HG02798 (cell line): ENCODE data around the gene FLNB.
"Not testable (repeated sequence)": the region's sequence is repeated elsewhere in the genome, so short reads cannot be mapped to it uniquely, and the experiment has no call there.

Experiments
- ATAC-seq: cut with Tn5 transposase; IDR thresholded peaks from one replicate; pipeline ENCODE4 v1.9.1; 2021; ENCODE audit warnings: mild to moderate bottlenecking; ENCODE audit not compliant: unreplicated experiment, poor library complexity

The FLNB gene

DNA sequence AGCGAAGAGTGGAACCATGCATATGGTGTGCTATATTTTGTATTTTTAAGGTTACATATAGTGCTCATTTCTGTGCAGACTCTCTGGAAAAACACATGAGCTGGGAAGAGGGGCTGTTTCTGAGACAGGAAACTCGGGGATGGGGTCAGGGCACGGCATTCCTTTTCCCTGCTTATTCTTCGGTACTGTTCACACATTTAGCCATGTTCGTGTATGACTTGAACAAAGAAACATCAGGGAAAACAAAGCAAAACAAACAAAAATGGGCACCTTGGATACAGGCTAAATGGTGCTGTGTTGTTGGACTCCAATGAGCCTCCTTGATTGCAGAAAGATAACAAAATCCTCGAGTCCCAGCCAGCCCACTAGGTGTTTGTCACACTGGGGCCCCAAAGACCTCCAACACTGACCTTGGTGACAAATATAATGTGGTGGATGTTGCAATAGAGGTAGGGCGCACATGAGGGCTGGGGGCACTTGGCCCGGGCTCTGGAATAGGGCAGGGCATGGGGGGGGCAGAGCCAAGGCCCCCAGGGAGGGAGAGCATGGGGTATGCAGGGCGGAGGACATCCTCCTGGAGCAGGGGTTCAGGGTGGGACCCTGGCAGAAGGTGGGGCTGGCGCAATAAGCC, 183.3 kb downstream of the FLNB start:
- ATAC-seq: no peak

DNA sequence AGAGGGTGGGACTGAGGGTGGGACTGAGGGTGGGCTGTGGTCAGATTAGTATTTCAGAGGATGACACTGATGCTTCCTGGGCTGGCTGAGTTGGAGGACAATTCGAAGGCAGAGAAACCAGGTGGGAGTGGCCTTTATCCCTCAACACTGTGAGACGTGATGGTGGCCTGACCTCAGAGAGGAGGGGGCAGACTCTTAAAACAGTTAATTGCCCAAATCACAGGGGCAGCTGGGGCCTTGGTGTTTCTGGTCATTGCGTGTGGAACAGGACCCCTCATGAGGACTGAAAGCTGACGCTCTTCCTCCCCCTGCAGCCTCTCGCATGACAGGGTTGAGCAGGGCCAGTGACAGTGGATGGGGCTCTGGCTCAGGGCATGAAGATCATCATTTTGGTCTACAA, 183.8 kb downstream of the FLNB start:
- no peak for ATAC-seq

DNA sequence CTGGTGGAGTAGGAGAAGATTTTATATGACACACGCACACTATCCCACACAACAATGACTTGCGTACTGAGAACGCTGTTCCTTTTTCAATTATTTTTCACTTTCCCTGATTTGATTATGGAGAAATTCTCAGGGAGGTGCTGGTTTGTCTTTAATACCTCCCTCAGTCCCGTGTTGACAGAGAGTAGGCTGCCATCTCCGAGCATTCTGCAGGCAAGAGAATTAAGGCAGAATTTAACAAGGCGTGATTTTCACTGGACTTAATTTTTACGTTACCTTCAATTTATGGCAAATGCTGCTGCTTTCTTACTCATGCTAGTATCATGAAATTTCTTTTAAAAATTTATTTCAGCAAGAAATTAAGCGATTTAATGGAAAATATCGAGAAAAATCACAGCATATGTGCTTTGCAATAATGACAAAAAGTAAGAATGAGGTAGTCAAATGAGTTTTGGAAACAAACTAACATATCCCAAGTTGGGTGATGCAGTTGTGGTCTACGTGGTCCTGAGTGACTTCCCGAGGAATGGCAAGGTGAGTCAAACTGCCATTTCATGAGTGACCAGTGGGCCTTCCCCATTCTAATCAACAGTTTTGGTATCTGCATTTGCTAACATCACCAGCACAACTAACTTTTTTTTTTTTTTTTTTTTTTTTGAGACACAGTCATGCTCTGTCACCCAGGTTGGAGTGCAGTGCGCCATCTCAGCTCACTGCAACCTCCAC, 185.6 kb downstream of the FLNB start:
- ATAC-seq: no peak

DNA sequence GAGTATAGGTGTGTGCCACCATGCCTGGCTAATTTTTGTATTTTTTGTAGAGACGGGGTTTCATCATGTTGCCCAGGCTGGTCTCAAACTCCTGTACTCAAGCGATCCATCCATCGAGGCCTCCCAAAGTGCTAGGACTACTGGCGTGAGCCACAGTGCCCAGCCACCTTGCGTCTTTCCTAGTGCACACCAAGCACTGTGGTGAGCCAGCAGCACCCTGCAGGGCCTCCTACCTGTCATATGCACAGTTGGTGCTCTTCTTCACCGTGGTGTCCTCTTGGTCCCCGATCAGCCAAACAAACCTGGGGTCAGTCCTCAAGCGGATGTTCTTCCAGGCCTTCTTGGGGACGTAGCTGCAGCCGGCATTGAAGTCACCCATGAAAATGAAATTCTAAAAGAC, 189.4 kb downstream of the FLNB start:
- no peak for ATAC-seq

DNA sequence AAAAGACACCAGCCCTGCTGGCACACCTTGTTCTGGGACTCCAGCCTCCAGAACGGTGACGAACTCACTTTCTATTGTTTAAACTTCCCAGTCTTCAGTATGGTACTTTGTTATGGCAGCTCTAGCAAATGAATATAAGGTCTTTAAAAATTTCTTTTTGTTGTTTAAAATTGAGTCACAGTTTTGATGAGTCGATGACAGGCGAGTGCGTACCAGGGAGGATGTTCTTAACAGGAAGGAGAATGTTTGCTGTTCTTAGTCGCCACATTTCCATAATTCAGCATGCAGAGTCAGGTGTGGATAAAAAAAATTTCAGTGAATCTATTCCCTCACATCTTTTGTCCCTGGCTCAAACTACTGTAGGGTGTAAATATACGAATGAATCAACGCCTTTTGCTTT, 190.1 kb downstream of the FLNB start:
- no peak for ATAC-seq

DNA sequence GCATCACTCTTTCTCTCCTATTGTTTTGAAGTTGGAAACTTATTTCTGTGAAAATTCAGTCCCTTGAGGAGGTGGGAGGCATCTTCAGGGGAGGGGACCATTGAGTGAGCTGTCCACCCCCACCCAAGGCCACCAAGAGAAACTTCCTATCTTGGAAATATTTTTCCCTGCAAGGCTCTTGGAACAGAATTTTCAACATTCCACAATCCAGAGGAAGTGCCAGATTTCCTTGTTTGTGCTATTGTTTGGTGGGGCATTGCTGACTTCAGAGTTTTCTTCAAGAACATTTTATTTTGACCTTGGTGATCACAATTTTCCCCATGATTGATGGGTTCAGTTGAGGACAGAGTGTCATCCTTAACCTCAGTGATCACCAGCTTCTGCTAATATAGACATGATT, 190.6 kb downstream of the FLNB start:
- ATAC-seq: no peak

DNA sequence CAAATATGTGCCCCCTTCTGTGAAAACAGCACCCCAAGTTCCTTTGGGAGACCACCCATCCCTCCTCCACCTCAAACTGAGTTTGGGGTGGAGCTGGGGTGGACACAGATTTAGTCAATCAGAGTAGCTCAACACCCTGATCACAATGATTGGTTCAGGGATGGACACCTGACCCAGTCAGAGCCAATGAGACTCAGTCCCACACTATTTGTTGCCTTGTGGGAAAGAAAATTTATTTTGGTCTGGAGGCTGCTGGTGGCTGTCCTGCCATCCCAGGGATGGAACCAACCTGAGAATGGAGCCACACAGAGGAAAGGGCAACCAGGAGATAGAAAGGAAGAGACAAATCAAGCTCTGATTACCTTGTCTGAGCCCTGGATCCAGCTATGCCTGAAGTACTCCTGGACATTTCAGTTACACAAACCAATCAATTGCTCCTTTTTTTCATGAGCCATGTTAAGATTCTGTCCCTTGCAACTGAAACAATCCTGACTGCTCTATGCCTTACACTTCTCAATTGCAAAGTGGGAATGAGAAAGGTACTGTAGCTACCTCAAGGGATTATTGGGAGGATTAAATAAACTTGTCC, 192.0 kb downstream of the FLNB start:
- ATAC-seq: no peak

DNA sequence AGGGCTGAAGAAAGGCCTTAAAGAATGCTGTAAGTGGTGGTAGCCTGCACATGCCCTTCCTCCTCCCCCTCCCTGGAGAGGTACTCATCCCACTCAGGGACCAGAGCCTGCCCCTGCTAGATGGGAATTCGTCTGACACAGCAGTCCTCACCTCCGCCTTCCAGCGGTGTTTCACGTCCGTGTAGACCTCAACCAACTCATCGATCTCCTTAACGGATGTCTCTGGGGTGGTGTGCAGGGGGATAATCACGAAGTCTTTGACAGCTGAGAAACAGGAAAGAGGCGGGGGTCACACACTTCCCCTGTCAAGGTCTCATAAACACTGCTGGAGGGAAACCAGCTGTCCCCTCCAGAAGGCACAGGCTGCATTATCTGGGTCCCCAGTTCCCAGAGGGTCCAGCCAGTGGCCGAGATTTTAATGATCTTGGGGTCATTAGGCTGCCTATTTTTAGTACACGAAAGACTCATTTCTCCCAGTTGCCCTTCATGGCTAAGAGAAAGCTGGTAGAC, 192.7 kb downstream of the FLNB start:
- no peak for ATAC-seq

DNA sequence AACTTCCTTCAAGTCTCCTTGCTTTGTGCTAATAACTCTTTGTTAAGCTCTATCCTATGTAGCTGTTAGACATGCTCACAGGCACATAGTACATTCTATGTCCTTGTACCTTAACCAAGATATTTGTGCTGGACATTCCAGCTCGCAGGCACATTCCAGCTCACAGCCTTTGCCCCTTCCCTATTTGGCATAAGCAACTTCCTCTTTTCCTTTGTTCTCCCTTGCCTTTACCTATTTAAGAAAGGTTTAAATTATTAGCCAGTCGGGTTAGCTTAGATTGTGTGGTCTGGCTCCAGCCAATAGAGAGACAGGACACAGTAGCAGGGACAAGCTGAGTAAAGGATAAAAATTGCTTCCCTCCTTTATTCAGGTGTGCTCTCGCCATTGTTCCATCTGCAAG, 193.2 kb downstream of the FLNB start:
- not testable (repeated sequence) for ATAC-seq

DNA sequence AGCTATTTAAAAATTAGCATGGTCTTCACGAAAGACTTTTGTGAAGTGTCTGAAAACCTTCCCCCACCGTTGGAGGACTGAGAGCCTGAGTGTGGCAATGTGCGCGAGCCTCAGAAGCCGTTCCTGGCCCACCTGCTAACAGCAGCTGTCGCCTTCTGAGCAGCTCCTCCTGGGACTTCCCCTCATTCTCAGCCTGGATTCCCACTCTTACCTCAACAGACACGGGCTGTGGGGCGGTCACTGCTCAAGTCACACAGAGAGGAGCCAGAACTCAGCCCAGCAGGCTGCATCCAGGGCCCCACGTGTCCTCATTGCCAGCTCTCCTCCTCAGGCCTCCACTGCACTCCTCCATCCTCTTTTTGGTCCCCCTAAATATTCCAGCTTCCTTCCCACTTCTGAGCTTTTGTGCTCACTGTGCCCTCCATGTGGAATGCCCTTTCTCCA, 194.7 kb downstream of the FLNB start:
- peak; percentile 94 for ATAC-seq

DNA sequence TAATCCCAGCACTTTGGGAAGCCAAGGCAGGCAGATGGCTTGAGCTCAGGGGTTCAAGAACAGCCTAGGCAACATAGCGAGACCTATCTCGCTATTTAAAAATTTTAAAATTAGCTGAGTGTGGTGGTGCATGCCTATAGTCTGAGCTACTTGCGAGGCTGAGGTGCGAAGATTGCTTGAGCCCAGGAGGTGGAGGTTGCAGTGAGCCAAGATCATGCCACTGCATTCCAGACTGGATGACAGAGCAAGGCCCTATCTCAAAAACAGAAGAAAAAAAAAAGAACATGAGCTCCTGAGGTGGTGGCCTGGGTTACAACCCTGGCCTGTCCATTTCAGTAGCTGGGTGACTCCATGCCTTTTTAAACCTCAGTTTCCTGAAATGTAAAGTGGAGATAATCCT, 195.3 kb downstream of the FLNB start:
- no peak for ATAC-seq

DNA sequence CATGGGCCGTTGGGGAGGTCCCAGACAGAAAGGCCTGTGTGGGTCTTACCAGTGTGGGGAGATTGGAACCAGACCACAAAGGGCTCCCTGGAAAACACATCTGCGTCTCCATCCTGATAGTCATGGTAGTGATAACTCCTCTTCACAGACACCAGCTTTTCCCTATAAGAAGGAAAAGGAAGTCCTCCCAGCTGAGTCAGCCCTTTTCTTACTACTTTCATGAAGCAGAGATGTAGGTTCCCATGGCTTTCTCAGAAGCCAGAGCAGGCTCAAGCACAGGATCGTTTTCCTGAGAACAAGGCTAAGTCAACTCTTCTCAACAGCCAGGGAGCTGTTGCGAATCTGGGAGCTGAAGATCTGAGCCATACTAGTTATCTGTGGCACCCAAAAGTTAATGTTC, 196.5 kb downstream of the FLNB start:
- no peak for ATAC-seq

DNA sequence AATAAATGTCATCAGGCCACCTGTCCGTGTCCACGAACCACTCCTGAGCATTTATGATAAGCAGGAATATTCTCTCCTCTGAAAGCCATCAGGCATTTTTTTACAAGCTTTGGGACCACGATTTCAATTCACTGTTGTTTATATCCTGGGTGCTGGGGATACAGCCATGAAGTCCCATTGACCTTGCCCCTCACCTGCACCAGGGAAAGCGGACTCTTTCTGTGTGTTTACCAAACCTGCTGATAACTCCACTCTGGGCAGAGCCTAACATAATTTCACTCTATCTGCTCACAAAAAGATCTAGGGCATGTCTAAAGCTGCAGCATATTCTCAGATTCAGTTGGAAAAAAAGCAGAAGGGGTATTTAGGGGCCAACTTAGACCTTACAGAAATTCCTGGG, 197.8 kb downstream of the FLNB start:
- ATAC-seq: no peak

DNA sequence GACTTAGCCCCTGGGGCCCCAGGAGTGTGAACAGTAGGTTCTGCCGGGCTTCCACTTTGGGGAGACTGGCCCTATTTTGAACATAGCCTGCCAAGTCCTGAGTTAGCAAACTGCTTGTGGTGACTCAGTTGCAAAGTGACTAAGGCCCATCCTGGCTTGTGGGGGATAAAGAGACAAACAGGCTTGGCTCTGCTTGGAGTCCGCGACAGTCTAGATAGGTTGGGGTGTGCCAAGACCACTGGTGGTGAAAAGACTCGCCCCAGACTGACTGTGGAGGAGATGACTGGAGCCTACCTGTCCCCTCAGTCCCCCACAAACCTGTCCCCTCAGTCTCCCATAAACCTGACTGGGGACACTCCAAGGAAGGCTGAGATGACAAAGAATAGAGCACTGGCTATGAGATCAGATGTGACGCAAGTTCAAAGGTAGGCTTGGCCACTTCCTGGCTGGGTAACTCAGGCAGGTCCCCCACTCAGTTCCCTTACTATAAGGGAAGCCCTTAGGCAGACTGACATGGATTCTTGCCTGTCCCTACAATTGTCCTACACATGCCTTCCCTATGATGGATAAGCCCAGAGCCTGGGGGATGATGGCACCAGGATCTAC, 198.3 kb downstream of the FLNB start:
- no peak for ATAC-seq

DNA sequence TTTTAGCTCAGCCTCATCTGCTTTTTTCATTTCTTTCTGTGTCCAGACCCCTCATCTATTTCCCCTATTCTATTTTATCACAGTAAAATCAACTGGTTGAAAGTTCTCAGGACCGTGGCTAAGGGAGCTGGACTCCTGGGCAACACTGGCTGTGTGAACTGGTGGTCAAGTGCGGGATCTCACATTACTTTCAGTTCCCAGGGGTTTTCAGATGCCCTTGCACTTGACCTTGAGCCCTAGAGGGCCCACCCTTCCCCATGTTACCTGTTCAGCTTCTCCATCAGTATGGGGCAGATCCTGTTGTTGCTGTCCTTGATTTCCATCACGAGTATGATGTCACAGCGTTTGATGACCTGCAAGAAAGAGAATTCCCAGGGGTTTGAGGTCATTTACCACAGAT, 199.7 kb downstream of the FLNB start:
- no peak for ATAC-seq

DNA sequence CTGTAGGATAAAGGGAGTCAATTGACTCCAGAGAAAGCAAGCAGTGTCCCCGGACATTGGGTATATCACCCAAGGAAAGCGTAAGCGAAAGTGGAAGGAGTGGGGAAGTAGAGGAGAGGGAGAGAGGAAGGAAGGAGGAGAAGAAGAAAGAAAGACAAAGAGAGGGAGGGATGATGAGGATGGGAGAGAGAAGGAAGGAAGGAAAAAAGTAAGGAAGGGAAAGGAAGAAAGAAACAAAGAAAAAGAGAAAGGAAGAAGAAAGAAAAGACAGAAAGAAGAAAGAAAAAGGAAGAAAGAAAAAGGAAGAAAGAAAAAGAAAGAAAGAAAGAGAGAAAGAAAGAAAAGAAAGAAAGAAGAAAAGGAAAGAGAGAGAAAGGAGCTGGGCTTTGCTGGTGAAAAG, 201.7 kb downstream of the FLNB start:
- no peak for ATAC-seq

DNA sequence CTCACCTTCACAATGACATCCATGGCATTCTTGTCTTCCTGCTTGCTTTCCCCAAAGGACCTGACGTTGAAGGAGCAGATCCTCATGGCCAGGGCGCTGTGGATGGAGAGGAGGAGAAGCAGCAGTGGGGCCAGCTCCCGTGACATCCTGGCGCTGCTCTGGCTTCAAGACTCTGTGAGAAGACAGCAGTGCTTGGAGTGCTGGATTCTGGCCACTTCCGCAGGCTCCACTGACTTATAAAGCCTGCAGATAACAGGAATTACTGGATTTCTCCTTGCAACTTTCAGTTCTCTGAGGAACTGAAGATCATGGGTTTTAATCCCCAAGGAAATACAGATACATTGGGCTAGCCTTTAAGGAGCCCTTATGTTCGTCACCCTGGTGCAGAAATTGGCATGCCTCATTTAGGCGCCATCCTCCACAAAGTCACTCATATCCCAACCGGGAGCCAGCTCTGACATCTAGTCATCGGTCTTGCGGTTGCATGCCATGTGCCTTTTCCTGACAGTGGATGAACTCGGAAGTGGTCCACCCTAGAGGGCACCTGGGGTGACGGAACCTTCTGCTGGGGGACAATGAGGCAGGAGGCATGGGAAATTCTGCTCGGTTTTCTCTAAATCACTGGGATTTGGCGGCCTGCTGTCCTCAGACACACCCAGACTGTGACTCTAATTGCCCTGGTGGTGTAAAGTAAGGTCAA, 202.7 kb downstream of the FLNB start, which contains the start of gene DNASE1L3:
Gene DNASE1L3 (minus strand): TSS at position 212 of the 700 bp plus-strand sequence. CDS start 66 bp downstream, at position 146.
- ATAC-seq: no peak

DNA sequence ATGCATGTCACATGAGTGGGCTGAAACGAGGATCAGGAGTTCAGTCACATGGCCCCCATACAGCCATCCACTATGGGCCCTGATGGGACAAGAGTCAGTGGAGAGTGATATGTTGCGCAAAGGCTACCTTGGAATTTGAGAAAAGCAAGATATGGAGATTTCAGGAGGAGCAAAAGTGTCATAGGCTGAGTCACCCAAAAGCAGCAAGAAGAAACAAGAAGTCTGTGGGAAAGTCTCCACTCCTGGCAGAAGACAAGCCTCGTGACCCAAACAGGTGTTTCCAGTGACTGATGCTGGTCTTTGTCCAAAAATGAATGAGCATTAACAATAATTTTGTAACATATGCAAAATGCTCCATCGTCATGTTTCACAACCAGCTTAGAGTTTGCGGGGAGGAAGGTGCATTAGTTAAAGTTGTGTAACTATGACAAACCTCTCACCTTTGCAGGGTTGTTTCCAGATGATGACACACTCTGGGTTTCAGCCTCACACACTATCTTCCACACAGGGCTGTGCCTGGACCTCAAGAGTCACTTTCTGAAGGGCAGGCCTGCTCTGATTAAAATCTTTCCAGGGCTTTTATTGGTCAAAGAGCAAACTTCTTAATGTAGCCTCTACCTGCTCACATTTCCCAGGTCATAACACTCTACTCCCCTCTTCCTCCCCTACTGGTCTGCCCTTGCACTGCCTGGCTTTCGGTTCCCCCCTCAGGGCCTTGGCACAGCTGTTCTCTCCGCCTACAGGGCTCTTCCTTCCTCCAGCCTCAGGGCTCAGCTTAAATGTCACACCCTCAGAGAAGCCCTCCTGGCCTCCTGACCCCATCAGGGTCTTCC, 206.5 kb downstream of the FLNB start:
- ATAC-seq: peak; percentile 77

DNA sequence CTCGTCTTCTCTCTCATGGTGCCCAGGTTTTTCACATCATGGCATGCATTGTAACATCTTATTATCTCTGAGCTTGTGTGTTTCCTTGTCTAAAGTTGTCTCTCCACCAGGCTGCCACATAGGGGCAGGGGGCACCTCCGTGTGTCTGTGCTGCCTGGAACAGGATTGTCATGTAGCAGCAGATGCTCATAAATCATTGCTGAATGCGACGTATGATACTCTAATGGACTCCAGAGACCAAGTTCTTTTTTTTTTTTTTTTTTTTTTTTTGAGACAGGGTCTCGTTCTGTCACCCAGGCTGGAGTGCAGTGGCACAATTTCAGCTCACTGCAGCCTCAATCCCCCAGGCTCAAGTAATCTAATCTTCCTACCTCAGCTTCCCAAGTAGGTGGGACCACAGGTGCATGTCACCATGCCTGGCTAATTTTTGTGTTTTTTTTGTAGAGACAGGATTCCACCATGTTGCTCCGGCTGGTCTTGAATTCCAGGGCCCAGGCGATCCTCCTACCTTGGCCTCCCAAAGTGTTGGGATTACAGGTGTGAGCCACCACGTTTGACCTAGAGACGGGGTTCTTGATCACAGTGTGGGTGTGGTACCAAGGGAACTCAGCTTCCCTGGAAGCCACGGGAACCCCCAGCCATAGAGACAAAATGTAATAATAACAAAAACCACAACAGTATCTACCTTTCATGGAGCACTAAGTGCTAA, 207.2 kb downstream of the FLNB start:
- peak; percentile 9 for ATAC-seq
